DOHH2 (cell line): ENCODE measurements around the gene GAS2L2.

Source experiments
- CTCF ChIP-seq: fragments of 200-600 bp; sonication (generic); IDR thresholded peaks from one replicate; pipeline ENCODE4 v1.5.1; 2014; ENCODE audit warnings: antibody characterized with exemption, mild to moderate bottlenecking, low read depth, low read length; ENCODE audit not compliant: poor library complexity, severe bottlenecking
- EZH2phosphoT487 ChIP-seq: fragments of 200-600 bp; sonication (generic); IDR thresholded peaks from 2 replicates; pipeline ENCODE4 v1.6.1; 2017; ENCODE audit warnings: borderline replicate concordance, mild to moderate bottlenecking, antibody characterized with exemption, low read length, moderate library complexity, mixed read lengths

GRCh38 chr17:35748979-35749378 is 4.1 kb downstream of the GAS2L2 start:
- TF ChIP-seq CTCF (no peak), EZH2phosphoT487 (no peak)
